ENCODE measurements around the gene LYAR.

LYAR gene

GRCh38 chr4:4289941-4290850, at the start of gene LYAR, which contains the start of gene ZBTB49:
Gene LYAR (minus strand): TSS chr4:4290154. CDS start chr4:4283742, 6,412 bp downstream.
Gene ZBTB49 (plus strand): TSS chr4:4290251. CDS start chr4:4299946, 9,695 bp downstream.
- DNase-seq (ENCODE audit: low read depth in 2 of 3, low spot score in 1 of 3): peak; percentile 92 to 93 (median 92)

GRCh38 chr4:4339504-4340085, 49.6 kb upstream of the LYAR start:
- no peak for DNase-seq (ENCODE audit: low read depth in 2 of 3, low spot score in 1 of 3)

- DNase-seq (ENCODE audit: low read depth in 2 of 3, low spot score in 1 of 3): no peak
Observed at GRCh38 chr4:4338210-4339001, 48.5 kb upstream of the LYAR start.

DNA sequence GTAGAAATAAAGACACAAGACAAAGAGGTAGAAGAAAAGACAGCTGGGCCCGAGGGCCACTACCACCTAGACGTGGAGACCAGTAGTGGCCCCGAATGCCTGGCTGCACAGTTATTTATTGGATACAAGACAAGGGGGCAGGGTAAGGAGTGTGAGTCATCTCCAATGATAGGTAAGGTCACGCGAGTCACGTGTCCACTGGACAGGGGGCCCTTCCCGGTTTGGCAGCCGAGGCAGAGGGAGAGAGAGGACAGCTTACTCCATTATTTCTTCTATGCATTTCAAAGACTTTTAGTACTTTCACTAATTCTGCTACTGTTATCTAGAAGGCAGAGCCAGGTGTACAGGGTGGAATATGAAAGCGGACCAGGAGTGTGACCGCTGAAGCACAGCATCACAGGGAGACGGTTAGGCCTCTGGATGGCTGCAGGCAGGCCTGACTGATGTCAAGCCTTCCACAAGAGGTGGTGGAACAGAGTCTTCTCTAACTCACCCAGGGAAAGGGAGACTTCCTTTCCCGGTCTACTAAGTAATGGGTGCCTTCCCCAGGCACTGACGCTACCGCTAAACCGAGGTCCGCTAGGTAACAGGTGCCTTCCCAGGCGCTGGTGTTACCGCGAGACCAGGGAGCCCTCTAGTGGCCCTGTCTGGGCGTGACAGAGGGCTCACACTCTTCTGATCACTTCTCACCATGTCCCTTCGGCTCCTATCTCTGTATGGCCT, 45.0 kb upstream of the LYAR start:
- DNase-seq (ENCODE audit: low read depth in 2 of 3, low spot score in 1 of 3): peak; percentile 54 to 61 (median 60)

DNA sequence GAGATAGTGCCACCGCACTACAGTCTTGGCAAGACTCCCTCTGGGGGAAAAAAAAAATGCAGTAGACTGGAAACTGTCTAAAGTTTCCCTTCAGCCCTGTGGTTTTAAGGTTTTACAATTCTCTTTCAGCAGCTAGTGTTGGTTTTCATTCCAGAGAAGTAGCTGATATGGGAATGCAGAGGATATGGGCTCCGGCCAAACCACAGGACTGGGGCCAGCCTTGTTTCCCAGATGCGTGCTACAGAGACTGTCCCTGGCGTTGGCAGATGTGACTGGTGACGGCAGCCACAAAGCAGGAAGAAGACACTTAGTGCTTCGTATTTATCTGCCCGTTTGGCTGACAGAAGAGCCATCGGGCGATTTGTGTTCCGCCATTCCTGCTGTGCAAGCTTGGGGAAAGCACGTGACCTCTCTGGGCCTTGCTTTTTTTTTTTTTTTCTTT, 43.3 kb upstream of the LYAR start:
- DNase-seq (ENCODE audit: low read depth in 2 of 3, low spot score in 1 of 3): no peak

DNA sequence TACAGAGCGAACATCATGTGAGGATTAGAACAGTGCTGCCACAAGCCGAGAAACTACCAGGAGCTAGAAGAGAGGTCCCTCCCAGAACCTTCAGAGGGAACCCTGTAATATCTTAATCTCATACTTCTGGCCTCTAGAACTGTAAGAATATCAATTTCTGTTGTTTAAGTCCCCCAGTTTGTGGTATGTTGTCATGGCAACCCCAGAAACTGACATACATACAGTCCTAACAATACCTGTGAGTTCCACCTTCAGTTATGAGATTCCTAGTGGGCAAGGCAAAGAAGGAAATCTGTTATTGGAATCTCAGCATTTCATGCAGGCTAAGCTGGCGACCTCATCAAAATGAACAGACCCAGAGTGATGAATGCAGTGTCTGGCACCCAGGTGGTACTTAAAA, 42.6 kb upstream of the LYAR start:
- no peak for DNase-seq (ENCODE audit: low read depth in 2 of 3, low spot score in 1 of 3)

DNA sequence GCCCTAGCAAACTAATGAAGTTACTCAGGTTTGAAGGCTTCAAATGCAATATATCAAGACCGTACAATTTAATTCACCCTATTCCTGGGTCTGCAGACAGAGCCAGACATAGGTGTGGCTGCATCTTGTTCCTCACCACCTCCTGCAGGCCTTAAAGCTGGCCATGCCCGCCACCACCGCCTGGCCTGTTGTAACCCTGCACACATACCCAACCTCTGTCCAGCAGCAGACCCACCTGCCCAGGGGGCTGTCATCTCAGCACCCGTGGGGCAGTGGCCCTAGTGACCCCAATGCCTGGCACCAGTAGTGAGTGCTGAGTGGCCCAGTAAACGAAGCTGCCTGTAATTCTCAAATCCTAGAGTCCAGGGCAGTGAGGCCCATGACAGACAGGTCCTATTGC, 40.8 kb upstream of the LYAR start:
- no peak for DNase-seq (ENCODE audit: low read depth in 2 of 3, low spot score in 1 of 3)

DNA sequence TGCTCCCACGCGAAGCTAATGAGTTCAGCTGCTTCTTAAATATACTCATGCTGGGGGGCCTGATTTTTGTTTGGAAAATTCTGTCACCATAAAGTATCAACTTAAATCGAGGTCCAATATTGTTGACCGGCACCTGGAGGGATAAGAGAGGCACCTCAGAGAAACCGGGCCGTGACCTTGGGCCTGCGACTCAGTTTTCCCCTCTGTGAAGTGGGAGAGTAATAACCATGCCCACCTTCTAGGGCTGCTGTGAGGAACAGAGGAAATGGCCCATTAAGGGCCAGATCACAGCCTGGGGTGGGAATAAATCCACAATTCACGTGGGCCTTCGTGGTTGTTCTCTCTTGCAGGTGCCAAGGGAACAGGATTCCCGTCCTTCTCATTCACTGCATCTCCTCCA, 39.5 kb upstream of the LYAR start:
- DNase-seq (ENCODE audit: low read depth in 2 of 3, low spot score in 1 of 3): no peak

- no peak for DNase-seq (ENCODE audit: low read depth in 2 of 3, low spot score in 1 of 3)
Observed at GRCh38 chr4:4328840-4329239, 38.9 kb upstream of the LYAR start.

- DNase-seq (ENCODE audit: low read depth in 2 of 3, low spot score in 1 of 3): no peak
Observed at GRCh38 chr4:4328206-4328605, 38.3 kb upstream of the LYAR start.

GRCh38 chr4:4327652-4328121, 37.7 kb upstream of the LYAR start:
- no peak for DNase-seq (ENCODE audit: low read depth in 2 of 3, low spot score in 1 of 3)

DNA sequence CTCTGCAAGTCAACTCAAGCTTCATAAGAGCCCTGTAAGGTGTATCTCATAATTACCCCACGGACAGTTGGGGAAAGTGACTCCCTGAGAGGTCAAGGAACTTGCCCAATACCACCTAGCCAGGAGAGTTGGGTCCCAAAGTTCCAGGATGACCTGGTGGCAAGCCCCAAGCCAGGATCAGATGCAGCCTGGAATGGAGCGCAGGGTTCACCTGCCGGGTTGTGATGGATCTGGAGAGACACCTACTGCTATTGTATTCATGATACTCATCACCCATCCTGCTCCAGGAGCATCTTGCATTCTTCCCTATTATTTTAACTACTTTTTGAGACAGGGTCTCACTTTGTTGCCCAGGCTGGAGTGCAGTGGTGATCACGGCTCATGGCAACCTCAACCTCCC, 36.2 kb upstream of the LYAR start:
- DNase-seq (ENCODE audit: low read depth in 2 of 3, low spot score in 1 of 3): no peak

DNA sequence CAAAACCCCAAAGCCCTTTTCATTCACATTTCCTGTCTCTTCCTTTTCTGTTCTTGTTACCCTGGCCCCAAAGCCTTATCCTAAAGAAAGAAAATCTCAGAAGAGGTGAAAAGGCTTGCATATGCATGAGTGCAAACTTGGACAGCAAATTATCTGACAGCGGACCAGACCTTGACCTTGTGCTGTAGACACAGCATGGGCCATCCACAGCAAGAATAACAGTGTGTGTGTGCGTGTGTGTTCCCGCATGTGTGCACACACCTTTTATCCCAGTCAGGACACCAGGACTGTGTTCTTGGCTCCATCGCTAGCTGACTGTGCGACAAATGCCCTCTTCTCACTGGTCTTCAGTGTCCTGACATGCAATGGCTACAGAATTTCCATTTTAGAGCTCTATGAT, 35.4 kb upstream of the LYAR start:
- no peak for DNase-seq (ENCODE audit: low read depth in 2 of 3, low spot score in 1 of 3)

GRCh38 chr4:4323705-4324534, 34.0 kb upstream of the LYAR start:
- DNase-seq (ENCODE audit: low read depth in 2 of 3, low spot score in 1 of 3): no peak

GRCh38 chr4:4321951-4322688, 32.2 kb upstream of the LYAR start:
- DNase-seq (ENCODE audit: low read depth in 2 of 3, low spot score in 1 of 3): no peak

DNA sequence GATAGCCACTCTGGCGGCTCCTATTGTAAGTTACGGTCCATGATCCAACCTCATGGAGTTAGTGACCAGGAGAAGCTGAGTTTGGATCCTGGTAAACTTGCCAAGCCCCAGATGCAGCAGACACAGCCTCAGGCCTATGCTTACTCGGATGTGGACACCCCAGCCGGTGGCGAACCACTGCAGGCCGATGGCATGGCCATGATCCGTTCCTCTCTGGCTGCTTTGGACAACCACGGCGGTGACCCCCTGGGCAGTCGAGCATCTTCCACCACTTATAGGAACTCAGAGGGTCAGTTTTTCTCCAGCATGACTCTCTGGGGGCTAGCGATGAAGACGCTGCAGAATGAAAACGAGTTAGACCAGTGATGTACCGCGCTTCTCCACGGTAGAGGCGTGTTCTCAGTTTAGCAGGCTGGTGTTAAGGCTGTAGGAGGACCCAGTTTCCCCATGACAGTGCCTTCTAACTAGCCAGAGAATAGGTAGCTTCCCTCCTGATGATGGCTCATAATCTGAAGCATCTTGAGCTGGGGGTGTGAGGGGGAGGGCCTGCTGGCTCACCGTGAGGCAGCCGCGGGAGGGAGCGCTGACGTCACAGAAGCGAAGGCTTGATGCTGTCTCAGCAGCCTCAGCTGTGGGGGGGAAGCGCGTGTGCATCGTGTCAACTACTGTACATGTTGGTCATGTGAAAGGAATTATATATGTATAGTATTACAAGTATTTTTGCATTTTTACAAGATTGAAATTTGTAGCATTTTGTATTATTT, 31.2 kb upstream of the LYAR start:
- DNase-seq (ENCODE audit: low read depth in 2 of 3, low spot score in 1 of 3): no peak

DNA sequence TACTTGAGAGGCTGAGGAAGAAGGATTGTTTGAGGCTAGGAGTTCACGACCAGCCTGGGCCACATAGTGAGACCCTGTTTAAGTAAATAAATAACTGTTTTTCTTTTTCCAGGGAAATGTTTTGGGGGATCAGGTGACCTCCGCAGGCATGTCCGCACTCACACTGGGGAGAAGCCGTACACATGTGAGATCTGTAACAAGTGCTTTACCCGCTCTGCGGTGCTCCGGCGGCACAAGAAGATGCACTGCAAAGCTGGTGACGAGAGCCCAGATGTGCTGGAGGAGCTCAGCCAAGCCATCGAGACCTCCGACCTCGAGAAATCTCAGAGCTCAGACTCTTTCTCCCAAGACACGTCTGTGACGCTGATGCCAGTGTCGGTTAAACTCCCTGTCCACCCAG, 30.6 kb upstream of the LYAR start:
- no peak for DNase-seq (ENCODE audit: low read depth in 2 of 3, low spot score in 1 of 3)

GRCh38 chr4:4317496-4318232, 27.7 kb upstream of the LYAR start:
- DNase-seq (ENCODE audit: low read depth in 2 of 3, low spot score in 1 of 3): no peak
